RCC 7860 (cell line): ENCODE results near the gene TBX10.
"Not testable (repeated sequence)": the region's sequence is repeated elsewhere in the genome, so short reads cannot be mapped to it uniquely, and the experiment has no call there.

Source experiments
- DNase-seq: peaks from one replicate; pipeline ENCODE4 v3.0.0-alpha.2; 2015; ENCODE audit warnings: low spot score
- FAIRE-seq: peaks from 2 replicates; lab custom pipeline; 2012; peaks lifted over from hg19 to GRCh38; lab: Jason Lieb, UNC

The TBX10 gene

DNA sequence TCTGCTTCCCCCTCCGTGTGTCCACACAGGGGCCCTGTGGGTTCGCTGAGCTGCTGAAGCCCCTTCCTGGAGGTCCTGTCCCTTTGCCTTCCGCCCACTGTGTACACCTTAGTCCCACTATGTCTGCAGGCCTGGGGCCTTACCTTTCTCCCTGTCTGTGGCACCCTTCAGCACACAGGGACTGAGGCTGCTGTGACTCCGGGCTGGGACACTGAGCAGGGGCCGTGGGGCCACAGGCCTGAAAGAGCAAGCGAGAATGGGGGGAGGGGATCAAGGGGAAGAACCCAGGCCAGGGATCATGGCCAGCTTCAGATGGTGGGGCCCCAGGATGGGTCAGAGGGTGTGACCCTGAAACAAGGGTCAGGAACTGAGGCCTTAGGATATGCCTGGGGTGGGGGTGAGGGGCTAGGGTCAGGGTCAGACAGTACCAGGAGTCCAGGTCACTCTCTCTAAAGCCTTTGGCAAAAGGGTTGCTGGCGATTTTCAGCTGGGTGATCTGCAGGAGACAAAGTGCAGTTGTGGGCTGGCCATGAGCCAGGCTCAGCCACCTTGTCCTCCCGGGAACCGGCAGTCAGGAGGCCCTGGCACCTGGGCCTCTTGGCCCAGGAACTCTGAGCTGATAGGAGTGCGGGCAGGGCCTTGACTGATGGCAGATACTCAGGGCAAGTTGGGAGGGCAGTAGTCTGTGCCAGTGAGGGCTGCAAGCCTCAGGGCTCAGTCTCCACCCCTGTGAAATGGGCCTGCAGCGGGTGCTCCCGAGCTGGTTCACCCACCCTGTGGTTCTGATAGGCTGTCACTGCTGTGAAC lies 7.2 kb downstream of the TBX10 start:
- FAIRE-seq (no peak), DNase-seq (no peak)

DNA sequence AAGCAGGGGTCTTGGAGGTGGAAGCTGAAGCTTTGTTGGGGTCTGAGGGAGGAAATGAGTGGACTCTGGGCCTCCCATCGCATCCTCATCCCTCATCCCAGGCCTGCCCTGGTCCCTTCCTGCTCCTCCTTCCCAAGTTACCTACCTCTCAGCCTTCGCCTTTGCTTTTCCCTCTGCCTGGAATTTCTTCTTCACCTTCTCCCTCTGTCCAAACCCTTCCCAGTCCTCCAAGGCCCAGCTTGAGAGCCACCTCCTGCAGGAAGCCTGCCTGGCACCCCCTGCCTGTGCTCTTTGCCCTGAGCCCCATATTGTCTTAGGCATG lies 7.7 kb downstream of the TBX10 start:
- DNase-seq, result no peak
- FAIRE-seq, result no peak

DNA sequence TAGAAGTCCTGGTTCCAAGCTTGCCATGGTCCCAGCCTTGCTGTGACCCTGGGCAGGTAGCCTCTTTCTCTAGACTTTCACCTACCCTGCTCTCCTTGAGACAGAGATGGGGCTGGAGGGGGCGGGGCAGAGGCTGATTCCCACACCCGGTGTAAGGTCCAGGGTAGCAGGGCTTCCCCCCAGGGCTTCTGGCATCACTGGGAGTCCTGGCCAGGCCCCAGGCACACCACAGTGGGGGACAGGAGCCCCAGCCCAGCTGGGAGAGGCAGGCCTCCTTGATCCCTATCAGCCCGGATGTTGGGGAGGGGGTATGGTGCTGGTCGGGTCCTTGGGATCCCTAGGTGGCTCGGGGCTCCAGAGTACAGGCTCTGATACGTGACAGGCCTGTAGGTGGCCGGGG lies 8.2 kb downstream of the TBX10 start:
- no peak for FAIRE-seq

DNA sequence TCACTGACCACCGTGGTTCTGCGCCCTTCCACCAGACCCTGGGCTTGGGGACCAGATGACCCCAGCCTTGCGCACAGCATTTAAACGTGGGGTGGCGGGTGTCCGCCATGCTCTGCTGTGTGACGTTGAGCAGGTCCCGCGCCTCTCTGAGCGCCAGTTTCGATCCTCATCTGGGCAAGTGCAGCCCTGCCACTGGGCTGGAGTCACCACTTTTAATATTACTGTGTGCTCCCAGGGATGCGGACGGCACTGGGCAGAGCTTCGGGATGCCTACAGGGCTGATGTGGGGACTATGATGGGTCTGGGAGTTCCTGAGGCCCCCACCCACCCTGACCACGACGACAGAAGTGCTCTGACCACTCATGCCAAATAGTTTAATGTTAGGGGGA lies 8.6 kb downstream of the TBX10 start:
- no peak for DNase-seq
- no peak for FAIRE-seq

More for the DNA sequence above, 8.2 kb downstream of the TBX10 start:
- no peak for DNase-seq

DNA sequence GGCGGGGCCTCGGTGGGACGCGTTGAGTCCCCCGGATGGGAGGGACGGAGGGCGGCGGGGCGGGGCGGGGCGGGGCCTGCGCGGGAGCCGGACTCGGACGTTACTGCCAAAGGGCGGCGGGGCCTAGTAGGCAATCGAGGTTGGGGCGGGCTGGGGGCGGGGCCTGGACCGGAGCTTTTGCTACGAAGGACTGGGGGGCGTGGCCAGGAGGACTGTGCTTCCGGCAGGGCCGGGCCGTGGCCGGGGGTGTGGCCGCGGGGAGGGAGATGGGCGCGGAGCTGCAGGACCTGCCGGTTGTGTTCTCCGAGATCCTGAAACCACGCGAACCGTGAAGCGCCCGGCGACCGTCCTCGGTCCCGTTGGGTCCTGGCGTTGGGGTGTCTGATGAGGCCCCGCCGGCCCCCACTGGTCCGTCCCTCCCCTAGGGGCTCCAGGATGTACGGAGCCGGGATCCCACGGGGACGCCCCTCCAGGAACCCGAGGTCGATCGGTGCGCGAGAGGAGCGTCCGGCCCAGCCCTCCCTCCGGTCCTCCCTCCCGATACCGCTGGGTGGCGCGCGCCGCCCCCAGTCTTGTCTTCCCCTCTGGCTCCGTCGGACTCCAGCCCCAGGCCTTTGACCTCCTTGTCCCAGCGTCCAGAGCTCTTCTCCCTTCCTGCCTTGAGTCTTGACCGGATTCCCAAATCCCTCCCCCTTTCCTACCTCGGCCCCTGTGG lies 9.2 kb downstream of the TBX10 start:
- no peak for FAIRE-seq

DNA sequence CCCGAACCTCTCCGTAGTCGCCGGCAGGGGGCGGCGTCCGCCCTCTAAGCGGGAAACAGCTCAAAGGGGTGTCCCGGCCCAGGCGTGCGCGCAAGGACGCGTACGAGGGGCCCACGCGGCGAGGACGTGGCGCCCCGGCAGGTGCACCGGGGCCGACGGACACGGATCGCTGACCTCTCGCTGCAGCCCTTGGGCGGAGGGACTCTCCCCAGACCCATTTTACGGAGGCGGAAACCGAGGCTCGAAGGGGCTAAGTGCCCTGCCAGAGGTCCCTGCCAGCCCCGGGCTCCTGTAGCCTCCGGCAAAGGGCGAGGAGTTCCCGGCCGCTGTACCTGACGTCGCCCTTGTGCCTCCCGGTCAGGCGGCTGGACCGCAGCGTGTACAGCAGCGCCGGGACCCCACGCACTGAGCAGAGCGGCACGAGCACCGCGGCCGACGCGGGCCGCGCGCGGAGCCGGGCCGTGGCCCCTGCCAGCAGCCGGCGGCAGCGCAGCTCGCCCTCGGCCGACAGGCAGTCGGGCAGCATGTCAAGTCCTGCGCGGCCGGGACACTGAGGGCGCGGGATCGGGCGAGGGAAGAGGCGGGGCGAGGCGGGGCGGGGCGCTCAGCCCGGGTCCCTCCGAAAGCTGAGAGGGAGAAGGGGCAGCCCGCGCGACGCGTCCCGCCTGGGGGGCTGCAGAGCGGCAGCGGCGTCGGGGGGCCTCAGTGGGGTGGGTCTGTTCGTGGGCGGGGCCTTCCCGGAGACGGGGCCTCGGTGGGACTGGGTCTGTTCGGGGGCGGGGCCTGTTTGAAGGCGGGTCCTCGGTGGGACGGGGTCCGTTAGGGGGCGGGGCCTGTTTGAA lies 10.0 kb downstream of the TBX10 start, which contains the start of gene NUDT8:
NUDT8 (minus strand) TSS at position 552 of the 842 bp plus-strand sequence; CDS start at position 526, 26 bp downstream.
- DNase-seq (peak; percentile 48), FAIRE-seq (no peak)

More for the DNA sequence above, 9.2 kb downstream of the TBX10 start:
- DNase-seq, result peak; percentile 92

DNA sequence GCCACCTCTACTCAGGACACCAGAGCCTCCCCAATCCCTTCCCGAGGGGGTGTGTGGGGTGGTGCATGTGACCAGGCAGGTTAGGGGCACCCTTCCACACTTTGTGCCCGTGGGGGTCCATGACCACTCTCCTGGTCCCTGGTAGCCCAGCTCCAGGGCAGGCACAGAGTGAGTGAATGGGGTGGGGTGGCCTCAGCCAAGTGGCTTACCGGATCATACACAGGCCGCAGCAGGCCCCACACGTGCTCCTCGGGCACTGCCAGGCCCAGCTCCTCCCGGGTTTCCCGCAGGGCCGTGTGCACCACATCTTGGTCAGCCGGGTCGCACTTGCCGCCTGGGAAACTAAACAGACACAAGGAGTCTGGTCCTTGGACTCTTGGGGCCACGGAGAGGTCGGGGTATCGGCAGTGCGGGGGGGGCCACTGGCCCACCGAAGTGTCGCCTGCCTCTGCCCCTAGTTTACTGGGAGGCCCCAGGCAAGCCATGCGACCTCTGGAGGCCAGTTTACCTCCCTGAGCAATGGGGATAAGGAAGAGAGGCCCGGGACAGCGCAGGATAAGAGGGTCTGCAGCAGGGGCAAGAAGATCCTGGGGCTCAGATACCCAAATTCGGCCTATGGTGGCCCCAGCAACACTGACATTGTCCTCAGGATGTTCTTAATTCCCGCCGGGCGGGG lies 10.7 kb downstream of the TBX10 start:
- DNase-seq (no peak), FAIRE-seq (no peak)

DNA sequence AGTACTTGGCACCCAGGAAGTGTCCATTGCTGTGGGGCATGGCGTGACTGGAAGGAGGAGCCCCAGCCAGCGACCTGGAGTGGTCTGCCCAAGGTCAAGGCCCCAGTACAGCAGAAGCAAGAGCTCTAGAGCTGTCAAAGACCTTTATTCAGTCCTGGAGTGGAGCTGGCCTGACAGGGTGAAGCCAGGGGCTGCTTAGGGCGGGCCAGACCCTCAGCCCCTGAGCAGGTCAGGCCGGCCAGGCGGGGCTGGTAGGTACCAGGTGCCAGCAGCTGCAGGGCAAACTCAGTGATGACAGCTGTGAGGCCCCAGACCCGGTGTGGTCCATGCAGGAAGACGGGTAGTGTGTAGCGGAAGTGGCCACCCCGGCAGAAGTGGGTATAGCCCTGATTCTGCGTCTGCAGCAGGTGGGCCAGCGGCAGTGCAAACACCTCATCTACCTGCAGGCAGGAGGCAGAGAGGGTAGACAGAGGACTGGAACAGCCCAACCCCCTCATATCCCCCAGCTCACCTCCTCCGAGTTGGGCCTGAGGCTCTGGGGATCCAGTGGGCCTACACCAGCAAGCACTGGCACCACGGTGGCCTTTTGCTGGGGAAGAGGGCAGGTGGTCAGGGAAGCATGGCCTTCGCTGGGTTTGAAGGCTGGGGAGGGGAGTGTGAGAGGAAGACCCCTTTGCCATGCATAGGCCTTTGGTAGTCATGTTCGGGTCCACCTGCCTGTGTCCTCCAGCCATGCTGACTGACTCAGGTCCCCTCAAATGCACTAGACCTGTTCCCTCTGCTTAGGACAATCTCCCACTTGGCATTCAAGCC lies 11.5 kb downstream of the TBX10 start:
- DNase-seq (no peak), FAIRE-seq (no peak)

DNA sequence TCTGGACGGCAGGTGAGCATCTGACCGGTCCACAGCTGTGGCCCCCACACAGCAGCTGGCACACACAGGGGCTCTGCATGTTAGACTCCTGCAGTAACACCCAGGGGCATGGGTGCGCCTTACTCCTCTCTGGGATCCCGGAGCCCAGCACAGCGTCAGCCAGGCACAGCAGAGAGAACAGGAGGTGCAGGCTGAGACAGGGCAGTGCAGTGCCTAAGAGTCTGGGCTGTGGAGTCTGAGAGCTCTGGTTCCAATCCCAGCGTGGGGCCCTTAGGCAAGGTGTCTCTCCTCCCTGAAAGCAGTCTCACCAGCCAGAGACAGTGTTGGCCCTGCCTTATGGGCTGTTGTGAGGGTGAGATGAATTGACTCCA lies 12.1 kb downstream of the TBX10 start:
- DNase-seq (no peak), FAIRE-seq (no peak)

DNA sequence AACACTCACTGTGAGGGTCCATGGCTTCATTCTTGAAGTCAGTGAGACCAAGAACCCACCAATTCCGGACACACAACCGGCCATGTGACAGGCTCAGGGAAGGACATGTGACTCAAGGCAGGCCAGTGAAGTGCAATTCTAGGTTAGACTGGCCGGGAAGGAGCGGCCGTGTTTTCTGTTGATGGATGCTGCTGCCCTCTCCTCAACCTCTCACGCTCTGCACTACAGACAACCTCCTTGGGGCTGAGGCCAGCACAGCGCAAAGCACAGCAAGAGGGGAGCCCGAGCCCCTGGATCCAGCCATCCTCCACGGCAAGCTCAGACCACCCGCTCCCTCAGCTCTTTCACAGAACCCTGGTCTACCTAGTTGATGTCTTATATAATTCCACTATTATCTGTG lies 12.6 kb downstream of the TBX10 start:
- FAIRE-seq, result no peak
- no peak for DNase-seq

DNA sequence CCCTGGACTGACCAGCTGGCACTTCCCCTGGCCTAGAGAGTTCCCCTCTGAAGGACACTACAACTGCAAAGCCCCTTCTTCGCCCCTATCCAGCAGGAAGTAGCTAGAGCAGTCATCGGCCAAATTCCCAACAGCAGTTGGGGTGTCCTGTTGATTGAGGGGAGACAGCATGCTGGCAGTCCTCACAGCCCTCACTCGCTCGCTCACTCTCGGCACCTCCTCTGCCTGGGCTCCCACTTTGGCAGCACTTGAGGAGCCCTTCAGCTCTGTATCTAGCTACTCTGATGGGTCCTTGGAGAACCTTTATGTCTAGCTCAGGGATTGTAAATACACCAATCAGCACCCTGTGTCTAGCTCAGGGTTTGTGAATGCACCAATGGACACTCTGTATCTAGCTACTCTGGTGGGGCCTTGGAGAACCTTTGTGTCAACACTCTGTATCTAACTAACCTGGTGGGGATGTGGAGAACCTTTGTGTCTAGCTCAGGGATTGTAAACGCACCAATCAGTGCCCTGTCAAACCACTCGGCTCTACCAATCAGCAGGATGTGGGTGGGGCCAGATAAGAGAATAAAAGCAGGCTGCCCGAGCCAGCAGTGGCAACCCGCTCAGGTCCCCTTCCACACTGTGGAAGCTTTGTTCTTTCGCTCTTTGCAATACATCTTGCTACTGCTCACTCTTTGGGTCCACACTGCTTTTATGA lies 13.3 kb downstream of the TBX10 start:
- not testable (repeated sequence) for DNase-seq, FAIRE-seq

DNA sequence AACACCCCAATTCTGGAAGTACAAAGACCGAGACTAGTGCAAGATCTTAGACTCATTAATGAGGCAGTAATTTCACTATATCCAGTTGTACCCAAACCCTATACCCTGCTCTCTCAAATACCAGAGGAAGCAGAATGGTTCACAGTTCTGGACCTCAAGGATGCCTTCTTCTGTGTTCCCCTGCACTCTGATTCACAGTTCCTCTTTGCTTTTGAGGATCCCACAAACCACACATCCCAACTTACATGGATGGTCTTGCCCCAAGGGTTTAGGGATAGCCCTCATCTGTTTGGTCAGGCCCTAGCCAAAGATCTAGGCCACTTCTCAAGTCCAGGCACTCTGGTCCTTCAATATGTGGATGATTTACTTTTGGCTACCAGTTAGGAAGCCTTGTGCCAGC lies 15.8 kb downstream of the TBX10 start:
- not testable (repeated sequence) for DNase-seq, FAIRE-seq

DNA sequence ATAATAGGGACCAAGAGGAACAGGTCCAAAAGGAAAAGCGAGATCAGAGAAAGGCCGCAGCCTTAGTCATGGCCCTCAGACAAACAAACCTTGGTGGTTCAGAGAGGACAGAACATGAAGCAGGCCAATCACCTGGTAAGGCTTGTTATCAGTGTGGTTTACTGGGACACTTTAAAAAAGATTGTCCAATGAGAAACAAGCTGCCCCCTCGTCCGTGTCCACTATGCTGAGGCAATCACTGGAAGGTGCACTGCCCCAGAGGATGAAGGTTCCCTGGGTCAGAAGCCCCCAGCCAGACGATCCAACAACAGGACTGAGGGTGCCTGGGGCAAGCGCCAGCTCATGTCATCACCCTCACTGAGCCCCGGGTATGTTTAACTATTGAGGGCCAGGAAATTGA lies 16.7 kb downstream of the TBX10 start:
- not testable (repeated sequence) for FAIRE-seq

DNA sequence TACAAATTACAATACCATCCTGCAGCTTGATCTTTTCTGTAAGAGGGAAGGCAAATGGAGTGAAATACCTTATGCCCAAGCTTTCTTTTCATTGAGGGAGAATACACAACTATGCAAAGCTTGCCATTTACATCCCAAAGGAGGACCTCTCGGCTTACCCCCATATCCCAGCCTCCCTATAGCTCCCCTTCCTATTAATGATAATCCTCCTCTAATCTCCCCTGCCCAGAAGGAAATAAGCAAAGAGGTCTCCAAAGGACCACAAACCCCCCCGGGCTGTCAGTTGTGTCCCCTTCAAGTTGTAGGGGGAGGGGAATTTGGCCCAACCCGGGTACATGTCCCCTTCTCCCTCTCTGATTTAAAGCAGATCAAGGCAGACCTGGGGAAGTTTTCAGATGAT lies 17.6 kb downstream of the TBX10 start:
- FAIRE-seq, DNase-seq: not testable (repeated sequence)

More for the DNA sequence above, 16.7 kb downstream of the TBX10 start:
- not testable (repeated sequence) for DNase-seq

DNA sequence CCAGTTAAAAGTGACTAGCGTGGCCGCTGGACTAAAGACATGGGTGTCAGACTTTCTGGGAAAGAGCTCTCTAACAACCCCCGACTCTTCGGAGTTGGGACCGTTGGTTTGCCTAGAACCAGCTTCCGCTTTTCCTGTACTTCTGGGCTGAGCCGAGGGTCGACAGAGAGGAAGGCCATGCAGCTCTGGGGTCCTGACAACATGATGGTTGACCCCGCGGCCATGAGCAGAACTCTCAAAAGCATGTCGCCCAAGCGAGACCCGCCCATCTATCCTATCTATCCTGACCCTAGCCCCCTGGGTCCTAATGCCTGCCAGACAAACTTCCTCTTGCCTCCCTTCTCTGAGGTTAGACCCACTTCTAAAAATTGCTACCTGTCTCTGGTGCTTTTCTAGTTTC lies 18.9 kb downstream of the TBX10 start:
- DNase-seq, FAIRE-seq: not testable (repeated sequence)

DNA sequence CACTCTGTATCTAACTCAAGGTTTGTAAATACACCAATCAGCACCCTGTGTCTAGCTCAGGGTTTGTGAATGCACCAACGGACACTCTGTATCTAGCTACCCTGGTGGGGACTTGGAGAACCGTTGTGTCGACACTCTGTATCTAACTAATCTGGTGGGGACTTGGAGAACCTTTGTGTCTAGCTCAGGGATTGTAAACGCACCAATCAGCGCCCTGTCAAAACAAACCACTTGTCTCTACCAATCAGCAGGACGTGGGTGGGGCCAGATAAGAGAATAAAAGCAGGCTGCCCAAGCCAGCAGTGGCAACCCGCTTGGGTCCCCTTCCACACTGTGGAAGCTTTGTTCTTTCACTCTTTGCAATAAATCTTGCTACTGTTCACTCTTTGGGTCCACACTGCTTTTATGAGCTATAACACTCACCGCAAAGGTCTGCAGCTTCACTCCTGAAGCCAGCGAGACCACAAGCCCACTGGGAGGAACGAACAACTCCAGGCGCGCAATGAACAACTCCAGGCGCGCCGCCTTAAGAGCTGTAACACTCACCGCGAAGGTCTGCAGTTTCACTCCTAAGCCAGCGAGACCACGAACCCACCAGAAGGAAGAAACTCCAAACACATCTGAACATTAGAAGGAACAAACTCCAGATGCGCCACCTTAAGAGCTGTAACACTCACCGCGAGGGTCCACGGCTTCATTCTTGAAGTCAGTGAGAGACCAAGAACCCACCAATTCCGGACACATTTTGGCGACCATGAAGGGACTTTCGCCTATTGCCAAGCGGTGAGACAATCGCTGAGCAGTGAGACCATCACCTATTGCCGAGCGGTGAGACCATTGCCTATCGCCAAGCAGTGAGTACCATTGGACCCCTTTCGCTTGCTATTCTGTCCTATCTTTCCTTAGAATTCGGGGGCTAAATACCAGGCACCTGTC lies 19.6 kb downstream of the TBX10 start:
- FAIRE-seq, DNase-seq: not testable (repeated sequence)

DNA sequence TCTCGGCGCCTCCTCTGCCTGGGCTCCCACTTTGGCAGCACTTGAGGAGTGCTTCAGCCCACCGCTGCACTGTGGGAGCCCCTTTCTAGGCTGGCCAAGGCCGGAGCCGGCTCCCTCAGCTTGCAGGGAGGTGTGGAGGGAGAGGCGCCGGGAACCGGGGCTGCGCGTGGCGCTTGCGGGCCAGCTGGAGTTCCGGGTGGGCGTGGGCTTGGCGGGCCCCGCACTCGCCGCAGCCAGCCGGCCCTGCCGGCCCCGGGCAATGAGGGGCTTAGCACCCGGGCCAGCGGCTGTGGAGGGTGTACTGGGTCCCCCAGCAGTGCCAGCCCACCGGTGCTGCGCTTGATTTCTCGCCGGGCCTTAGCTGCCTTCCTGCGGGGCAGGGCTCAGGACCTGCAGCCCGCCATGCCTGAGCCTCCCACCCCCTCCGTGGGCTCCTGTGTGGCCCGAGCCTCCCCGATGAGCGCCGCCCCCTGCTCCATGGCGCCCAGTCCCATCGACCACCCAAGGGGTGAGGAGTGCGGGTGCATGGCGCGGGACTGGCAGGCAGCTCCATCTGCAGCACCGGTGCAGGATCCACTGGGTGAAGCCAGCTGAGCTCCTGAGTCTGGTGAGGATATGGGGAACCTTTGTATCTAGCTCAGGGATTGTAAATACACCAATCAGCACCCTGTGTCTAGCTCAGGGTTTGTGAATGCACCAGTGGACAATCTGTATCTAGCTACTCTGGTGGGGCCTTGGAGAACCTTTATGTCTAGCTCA lies 20.5 kb downstream of the TBX10 start:
- not testable (repeated sequence) for FAIRE-seq, DNase-seq
